NCI-H1436 treated with DMSO at 0.1 percent for 48 hours (cell line): ENCODE measurements around the gene FAF1.

Source experiments
- DNase-seq: peaks from one replicate; lab custom pipeline; 2025; lab: John Stamatoyannopoulos, UW

The FAF1 gene

DNA sequence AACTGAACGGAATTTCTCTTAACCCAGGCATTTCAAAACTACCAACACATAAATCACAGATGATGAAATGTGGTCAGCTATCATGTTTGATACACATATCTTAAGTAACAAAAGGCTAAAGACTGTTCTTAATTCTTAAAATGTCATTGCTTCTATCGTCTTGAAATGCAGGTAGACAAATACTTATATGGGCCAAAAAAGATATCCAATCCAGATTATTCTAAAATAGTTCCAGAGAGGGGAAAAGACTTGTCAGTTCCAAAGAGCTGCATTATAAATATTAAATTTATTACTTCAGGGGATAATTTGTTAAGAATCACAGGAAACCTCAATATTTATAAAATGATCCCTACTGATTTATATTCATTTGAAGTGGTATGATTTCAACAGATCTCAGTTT is 259.4 kb downstream of the FAF1 start:
- no peak for DNase-seq

DNA sequence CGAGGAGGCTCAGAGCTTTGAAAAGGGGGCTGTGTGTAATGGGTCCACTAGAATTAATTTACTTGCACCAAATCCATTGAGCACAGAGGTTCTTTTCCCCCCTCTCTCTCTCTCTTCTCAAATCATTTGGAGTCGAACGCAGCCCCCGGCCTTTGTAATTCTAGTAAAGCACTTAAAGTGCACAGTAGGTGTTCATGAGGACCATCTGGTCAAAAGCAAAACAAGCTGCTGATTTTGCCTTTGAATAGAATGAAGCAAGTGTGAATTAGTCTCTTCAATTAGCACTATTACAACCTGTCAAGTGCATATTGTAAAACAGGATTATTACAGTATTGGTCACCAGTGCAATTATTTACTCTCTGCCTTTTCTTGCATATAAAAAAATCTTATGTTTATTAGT is 259.9 kb downstream of the FAF1 start:
- peak; percentile 86 for DNase-seq

DNA sequence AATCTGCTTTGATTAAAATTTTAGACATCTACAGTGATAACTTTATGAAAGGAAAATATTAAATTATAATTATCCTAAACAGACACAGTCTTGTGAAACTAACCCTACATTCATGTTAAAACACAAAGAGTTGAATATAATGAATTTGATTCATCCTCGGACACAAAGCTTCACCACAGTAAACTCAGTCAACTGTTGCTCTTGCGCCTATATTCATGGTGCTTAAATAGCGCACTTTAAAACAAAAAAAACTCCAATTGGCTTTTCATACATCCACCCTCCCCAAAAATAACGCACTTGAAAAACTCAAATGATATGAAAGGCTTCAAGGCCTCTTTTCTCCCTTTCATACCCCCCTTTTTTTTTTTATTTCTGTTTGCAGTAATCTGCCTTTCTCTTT is 260.3 kb downstream of the FAF1 start:
- DNase-seq = no peak

DNA sequence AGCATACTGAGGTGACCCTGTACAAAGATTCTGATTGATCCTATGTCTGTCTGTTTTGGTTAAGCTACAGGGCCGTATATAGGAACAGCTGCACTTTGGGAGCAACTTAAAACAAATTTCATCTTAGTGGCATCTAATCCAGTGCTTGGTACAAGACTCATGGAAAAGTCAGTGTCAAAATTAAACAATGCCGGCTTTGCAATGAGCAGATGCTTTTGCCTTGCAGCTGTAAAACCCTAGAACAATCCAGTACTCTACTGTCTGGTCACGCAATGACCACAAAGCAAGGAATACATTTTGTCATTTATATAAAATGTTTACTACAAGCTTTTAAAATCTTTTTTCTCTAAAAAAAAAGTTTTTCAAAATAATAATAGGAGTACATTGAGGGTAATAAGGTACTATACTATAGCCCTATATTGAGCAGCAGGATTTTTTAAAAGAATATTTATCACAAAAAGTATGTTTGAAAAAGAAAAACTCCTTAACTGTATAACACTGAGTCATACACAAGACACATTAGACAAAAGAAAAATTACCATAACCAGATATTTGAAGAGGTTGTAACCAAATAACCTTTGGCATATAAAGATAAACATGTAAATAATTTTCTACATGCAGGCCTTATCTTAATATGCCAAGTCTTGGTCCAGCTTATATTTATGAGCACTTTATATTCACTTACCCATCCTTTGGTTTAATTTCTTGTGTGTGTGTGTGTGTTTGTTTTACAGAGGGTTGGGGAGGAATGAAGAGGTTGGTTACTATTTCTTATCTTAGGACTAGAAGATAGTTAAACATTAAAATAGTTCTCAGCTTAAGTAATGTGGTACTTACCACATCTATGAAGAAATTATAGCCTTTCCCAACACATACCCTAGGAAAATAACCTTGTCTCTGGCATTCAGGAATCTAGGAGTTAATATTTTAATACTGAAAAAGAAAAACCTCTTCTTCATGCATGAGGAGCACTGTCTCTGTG is 262.3 kb downstream of the FAF1 start:
- no peak for DNase-seq

DNA sequence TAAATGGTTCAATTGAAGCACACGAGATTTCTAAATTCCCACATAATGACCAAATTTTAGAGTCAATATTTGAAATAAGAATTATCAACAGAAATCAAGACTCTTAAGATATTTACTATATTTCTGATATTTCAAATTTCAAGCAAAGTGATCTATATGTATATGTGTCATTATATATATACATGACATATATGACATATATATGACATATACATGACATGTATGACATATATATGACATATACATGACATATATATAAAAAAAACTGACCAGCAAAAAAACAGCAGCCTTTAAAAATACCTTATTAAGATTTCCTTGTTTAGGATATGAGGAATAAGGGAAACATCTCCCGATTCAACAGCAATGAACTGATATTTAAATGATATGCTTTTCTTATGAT is 266.2 kb downstream of the FAF1 start:
- no peak for DNase-seq

DNA sequence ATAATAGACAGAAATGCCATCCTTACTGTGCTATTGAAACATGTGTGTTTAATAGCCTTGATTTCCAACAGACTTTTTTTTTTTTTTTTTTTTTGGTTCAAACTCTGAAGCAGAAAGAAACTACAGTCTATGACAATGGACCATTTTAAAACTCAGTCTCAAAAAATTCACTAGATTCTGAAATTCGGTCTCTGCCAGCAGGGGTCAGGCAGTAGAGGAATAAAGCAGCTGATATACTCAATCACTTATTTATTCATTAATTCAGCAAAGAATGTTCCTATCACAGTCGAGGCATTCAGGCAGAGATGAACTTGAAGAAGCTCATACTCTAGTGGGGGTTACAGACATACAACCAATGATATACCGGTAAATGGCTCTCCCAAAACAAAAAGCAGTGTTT is 275.9 kb downstream of the FAF1 start:
- no peak for DNase-seq

DNA sequence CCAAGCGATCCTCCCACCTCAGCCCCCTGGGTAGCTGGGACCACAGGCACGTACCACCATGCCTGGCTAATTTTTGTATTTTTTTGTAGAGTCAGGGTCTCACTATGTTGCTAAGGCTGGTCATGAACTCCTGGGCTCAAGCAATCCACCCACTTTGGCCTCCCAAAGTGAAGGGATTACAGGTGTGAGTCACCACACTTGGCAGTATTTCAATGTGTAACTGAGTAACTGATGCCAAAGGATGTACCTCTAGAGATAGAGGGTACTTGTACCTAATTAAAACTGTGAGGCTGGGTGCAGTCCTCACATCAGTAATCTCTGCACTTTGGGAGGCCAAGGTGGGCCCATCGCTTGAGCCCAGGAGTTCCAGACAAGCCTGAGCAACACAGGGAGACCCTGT is 278.1 kb downstream of the FAF1 start:
- DNase-seq = no peak

DNA sequence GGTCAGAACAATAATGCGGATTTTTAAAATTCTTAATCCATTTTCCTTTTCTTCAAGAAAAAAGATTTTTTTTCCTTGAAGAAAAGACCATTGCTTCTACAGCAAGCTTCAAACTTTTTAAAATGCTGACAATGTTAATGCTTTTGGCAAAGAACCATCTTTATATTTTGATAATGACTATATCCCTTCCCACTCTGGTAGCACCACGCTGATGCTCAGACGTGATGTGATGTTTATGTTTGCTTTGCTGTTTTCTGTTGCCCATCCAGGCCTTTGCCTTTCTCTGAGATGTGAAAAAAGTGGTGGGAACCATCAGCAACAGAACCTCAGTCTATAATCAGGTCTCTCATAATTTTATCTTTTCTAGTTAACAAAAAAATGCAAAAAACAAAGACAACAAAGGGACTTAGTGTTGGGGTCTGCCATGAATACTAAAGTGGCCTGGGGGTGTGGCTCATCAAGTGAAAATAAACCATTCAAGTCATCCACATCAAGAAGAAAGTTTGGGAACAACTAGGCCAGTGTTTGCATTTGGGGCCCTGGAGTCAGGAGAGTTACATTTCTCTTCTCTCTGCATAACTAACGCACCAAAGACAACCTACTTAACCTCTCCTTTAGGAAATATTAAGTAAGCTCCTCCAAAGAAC is 292.2 kb downstream of the FAF1 start:
- DNase-seq = no peak

DNA sequence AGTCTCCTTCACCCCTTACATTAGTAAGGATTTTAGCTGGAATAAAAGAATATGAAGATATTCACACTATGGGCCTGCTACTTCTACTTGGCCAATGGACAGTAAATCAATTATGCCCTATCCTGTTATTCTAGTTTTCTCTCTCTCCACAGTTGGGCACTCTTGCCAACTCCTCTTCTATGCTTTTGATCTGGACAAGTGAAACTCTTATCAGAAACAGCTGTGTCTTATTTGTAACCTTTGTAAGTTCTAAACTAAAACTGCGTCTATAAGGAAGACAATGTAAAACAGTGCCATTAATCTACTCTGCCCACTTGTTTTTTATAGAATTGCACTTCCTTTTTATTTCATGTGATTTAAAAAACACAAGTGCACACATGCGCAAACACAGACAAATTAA is 292.8 kb downstream of the FAF1 start:
- no peak for DNase-seq

DNA sequence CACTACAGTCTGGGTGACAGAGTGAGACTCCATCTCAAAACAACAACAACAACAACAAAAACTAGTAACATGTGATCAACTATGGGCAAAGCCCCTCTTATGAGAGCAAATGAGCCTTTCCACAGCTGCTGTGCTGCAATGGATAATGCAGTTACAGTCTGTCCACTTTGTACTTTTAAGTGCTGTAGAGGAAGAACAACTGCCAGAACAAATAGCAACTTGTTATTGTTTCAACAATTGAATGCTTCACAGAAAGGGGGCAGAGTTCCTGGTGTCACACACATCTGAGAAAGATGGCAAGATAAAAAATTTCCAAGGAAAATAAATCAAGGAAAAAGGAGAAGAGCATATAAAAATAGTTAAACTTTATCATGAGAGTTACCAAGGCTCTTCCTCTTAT is 293.2 kb downstream of the FAF1 start:
- DNase-seq = no peak

DNA sequence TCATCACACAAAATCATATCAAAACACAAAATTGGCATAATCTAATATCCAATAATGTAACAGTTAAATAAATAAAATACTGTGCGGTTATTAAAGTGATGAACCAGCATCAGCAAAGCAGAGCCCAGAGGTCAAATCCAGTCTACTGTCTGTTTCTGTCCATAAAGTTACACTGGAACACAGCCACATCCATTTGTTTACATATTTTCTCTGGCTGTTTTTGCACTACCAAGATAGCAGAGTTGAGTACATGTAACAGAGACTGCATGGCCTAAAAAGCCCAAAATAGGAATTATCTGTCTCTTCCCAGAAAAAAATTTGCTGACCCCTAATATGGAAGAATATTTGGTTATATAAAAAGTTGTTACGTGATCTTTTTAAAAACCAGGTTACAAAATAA is 294.7 kb downstream of the FAF1 start:
- DNase-seq = no peak

DNA sequence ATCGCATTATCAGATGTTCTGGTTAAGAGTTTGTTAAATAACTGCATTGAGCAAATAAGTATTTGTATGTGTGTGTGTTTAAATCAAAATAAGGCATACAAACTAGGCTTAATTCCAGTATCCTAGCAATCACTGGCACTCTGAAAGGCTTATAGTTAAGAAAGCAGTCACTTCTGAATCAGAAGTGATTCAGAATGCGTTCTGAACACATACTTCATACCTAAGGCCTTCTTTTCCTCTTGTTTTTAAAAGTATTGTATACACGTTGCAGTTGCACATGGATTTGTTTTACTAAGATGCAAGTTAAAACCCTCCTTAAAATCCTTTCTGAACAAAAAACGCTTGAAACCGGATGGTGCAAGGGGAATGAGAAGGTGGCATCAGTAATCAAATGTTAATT is 298.4 kb downstream of the FAF1 start:
- DNase-seq = no peak

DNA sequence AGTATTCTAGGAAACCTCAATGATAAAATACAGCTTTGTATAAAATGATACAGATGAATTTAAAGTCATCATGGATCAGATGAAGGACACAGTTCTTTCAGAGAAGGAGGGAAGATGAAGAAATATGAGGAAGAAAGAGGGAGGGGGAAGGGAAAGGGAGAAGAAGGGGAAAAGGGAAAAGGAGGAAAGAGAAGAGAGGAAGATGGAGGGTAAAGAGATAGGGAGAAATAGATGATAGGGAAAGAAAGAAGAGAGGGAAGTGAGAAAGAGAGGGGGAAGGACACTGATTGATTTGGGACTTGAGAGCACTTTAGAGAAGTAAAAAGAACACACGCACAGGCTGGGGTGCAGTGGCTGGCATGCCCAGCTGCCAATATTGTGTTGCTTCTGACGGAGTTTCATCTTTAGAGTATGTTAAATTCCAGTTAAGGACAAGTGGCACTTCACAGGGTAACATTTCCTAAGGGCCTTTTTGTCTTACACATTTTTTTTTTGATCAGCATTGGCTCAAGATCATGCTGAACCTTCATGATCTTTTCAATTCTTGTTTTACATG is 300.9 kb downstream of the FAF1 start:
- no peak for DNase-seq

DNA sequence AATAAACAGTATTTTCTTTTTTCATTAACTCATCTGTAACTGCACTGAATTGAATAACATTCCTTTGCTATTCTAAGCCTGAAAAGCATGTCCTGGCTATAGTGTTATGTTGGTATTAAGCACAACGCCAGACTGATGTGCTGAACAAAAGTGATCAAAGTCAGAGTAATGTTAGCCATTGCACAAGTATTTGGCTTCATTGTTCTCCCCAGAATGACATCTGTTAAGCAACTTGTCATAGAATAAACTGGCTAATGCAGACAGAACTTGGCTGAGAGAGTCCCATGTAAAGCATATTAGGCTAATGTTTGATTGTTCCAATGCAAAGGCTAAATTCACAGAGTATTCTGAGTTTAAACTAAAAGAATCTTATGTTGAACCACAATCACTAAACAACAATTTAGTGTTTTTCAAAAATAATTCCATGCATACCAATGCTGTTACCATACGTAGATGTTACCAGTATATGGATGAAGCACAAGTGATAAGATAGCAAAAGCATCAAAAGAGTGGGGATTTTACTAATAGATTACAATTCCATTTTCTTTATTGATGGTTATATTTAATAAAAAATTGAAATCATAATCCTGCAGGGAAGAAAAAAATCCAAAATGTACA is 301.5 kb downstream of the FAF1 start:
- no peak for DNase-seq

DNA sequence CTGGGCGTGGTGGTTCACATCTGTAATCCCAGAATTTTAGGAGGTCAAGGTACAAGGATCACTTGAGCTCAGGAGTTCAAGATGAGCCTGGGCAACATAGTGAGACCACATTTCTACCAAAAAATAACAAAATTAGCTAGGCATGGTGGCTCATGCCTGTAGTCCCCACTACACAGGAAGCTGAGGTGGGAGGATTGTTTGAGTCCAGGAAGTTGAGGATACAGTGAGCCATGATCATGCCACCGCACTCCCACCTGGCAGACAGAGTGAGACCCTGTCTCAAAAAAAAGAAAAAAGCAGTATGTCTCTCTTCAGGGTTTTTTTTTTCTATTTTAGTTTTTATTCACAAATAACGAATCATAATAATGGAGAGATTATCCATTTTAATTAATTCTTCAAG is 303.1 kb downstream of the FAF1 start:
- DNase-seq = no peak

DNA sequence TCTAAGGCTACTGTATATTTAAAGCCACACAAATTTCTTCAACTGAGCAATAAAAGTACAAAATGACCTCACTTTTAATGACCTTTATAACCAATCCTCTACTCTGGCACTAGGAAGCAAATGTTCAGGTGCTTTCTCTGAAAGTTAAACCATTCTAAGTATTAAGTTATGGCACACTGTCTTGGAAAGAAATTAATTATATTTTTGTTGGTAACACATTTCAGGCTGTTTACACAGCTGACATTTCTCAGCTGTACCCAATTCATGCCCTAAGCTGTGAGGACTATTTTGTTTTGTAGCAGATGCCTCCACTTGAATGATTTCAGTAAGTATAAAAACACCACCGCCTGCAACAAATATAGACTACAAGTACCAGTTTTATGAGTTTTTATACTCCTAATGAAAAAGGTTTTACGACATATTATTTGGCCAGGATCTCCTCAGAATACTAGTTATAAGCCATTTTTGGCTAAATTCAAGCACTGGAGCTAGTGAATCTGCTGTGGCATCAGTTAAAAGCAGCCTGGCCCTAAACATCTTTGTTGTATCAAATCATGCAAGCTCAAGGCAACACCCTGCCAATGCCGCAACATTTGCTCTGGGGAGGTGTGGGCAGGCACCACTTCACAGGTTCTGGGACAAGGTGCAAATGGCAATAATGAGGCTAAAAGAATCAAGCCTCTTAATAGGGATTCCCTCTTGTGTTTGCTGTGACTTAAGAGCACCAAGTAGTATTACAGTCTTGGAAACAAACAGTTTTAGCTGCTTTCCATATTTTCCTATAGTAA is 308.4 kb downstream of the FAF1 start:
- DNase-seq = no peak

DNA sequence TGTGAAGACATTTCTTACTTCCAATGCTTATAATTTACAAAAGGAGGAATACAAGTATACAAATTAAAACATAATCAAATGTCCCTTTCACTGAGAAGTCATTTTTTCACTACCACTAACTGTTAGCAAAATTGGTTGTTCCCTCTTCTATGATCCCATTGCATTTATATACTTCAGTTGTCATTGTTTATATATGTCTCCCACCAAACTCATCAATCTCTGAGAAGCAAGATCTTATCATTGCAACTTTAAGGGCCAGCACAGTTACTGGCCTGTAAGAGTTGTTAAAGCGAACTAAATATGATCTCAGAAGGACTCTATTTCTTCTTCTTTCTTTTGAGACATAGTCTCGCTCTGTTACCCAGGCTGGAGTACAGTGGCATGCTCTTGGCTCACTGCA is 313.5 kb downstream of the FAF1 start:
- DNase-seq = no peak

DNA sequence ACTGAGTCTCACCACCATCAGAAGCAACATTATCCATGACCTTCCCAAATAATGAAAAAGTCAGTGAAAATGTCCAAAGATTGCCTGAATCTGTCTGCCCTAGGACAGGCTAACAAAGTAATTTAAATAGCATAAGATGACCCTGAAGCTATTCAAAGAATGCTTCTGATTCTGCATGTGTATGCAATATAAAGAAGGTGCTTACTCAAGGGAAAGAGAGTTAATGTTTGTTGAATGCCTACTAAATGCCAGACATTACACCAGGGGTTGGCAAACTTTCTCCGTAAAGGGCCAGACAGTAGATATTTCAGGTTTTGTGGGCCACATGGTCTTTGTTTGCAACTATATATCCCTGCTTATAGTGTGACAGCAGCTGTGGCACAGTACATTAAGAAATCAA is 314.9 kb downstream of the FAF1 start:
- no peak for DNase-seq

DNA sequence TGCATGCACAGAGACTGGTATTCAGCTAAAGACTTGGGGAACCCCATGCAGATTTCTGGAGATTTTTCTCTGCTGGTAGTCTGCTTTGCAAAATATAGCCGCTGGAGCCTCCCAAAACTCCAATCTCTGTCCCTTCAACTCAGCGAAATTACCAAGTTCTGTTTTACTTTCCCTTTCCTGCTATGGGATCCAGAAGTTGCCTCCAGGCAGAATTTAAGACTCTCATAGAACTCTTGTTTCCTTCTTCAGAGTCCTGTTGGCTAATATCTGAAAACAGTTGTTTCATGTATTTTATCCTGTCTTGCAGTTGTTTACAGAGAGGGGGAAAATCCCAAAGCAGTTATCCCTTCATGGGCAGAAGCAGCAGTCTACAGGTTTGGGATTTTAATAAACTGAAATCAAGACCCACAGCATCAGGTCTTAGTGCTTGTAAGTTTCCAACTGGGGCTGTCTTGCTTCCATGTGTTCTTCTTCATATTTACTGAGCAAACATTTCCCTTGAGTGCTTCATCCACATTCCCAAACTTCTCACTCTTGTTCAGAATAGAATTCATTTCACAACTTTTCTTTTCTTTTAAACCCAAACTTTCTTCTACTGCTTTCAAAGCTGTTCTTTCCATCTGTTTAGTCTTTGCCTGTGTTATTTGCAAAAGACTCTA is 315.5 kb downstream of the FAF1 start:
- DNase-seq = no peak

DNA sequence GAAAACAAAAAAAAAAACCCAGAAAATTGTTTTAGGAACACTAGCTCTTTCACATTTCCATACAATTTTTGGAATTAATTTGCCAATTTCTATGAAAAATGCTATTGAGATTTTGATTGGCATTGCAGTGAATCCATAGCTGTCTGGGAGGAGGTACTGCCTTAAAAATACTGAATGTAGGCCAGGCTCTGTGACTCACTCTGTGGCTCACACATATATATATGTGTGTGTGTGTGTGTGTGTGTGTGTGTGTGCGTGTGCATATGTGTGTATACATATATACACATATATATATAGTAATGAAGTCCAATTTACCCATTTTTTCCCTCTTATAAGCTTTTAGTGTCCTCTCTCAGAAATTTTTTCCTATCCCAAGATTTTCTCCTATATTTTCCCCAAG is 322.6 kb downstream of the FAF1 start:
- no peak for DNase-seq

DNA sequence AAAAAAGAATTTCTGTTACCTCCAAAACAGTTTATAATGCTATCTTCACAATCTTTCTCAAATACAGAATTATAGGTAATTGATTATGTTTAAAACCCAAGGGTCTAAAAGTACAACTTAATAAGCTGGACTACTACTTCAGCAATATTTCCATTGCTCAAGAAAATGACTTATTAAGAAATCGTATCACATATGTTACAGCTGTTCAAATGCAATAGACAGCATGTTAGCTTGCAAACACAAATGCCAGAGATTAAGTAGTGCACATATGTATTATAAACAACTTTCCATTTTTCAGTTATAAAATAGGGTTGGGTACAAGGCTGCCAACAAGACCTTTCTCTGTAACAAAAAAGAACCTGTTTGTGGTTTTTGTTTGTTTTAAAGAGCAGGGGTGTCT is 325.8 kb downstream of the FAF1 start:
- no peak for DNase-seq
